ENCODE measurements around the gene P2RX3. TPM values are rescaled to one million over a fixed set of nuclear protein-coding genes. Genes with fewer than 3 reads are reported as not detected.

The P2RX3 gene
- total RNA-seq, 1 donor: not detected

GRCh38 chr11:57344826-57345225 lies 6.7 kb downstream of the P2RX3 start:
- H3K4me3 ChIP-seq (ENCODE audit: low read depth, low read length): no peak overlapping the region
- no peak for DNase-seq (ENCODE audit: low read depth)
- TF ChIP-seq, protein P1, sequence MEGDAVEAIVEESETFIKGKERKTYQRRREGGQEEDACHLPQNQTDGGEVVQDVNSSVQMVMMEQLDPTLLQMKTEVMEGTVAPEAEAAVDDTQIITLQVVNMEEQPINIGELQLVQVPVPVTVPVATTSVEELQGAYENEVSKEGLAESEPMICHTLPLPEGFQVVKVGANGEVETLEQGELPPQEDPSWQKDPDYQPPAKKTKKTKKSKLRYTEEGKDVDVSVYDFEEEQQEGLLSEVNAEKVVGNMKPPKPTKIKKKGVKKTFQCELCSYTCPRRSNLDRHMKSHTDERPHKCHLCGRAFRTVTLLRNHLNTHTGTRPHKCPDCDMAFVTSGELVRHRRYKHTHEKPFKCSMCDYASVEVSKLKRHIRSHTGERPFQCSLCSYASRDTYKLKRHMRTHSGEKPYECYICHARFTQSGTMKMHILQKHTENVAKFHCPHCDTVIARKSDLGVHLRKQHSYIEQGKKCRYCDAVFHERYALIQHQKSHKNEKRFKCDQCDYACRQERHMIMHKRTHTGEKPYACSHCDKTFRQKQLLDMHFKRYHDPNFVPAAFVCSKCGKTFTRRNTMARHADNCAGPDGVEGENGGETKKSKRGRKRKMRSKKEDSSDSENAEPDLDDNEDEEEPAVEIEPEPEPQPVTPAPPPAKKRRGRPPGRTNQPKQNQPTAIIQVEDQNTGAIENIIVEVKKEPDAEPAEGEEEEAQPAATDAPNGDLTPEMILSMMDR (IDR thresholded peaks at IDR 0.05; ENCODE audit: insufficient read depth, low read length): no peak

GRCh38 chr11:57345555-57346211 lies 7.5 kb downstream of the P2RX3 start:
- TF ChIP-seq, protein P1 (IDR thresholded peaks at IDR 0.05; ENCODE audit: insufficient read depth, low read length): peak; percentile 78
- peak; percentile 77 for DNase-seq (ENCODE audit: low read depth)

GRCh38 chr11:57347336-57347735 lies 9.2 kb downstream of the P2RX3 start:
- H3K4me3 ChIP-seq (ENCODE audit: low read depth, low read length): no peak overlapping the region
- DNase-seq (ENCODE audit: low read depth): no peak
- TF ChIP-seq, protein P1 (IDR thresholded peaks at IDR 0.05; ENCODE audit: insufficient read depth, low read length): no peak

More at GRCh38 chr11:57345555-57346211, 7.5 kb downstream of the P2RX3 start:
- no peak overlapping the region for H3K4me3 ChIP-seq (ENCODE audit: low read depth, low read length)

- TF ChIP-seq, protein P1 (IDR thresholded peaks at IDR 0.05; ENCODE audit: insufficient read depth, low read length): no peak
- no peak for DNase-seq (ENCODE audit: low read depth)
- no peak overlapping the region for H3K4me3 ChIP-seq (ENCODE audit: low read depth, low read length)
These were observed 9.9 kb downstream of the P2RX3 start for GRCh38 chr11:57348052-57348451.

DNA sequence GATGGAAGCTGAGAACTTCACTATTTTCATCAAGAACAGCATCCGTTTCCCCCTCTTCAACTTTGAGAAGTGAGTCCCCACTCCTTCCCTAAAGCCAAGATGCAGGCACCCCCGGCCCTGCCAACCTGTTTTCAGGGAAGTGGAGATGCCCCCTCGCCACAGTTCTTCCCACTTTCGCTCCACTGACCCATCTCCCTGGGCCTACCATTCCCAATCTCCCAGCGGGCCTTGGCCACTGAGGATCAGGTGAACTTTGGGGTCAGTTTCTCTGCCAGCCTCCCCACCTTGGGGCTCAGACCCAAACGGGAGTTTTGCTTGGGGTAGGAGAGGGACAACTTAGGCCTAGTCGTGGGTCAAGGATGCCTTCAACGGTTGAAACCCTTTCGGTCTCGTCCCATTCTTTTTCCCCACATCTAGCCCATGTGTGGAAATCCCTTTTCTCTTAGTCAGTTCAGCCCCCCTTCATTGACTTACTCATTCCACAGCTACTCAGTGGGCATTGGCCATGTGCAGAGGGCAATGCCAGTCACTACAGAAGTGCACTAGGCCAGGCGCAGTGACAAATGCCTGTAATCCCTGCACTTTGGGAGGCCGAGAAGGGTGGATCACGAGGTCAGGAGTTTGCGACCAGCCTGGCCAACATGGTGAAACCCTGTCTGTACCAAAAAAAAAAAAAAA lies 10.6 kb downstream of the P2RX3 start:
- no peak for DNase-seq (ENCODE audit: low read depth)
- TF ChIP-seq, protein P1 (IDR thresholded peaks at IDR 0.05; ENCODE audit: insufficient read depth, low read length): no peak
- no peak overlapping the region for H3K4me3 ChIP-seq (ENCODE audit: low read depth, low read length)

DNA sequence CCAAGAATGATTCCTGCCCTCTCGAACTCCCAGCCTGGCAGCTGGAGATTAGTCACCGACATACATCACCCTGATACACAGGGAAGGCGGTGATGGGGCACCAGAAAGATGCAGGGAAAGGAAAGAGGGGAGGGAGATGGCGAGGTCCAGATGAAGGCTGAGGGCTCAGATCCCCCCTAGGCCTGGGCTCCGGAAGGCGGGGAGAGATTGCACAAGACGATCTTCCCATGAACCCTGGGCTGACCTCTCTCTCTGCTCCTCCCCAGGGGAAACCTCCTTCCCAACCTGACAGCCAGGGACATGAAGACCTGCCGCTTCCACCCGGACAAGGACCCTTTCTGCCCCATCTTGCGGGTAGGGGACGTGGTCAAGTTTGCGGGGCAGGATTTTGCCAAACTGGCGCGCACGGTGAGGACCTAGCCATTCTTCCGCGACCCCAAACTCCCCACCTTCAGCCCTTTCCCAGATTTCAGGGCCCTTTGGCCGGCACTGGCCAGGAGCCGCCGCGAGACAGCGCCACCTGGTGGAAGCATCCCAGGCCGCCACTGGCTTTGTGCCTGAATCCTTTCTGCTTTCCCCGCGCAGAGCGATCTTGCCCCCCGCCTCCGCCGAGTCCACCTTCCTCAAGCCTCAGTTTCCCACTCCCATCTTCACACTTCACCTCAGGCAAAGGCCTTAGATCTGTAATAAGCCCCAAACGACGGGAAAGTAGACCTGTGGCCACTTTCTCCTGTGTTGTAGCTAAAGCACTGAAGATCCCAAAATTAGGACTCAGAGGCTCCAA lies 11.5 kb downstream of the P2RX3 start:
- TF ChIP-seq, protein P1 (IDR thresholded peaks at IDR 0.05; ENCODE audit: insufficient read depth, low read length): peak; percentile 91
- H3K4me3 ChIP-seq (ENCODE audit: low read depth, low read length): no peak overlapping the region
- DNase-seq (ENCODE audit: low read depth): peak; percentile 36

Data from fibroblast of the aortic adventitia (primary cell).